Chondrocyte (in vitro differentiated cells): ENCODE data around the gene ACVR2A. TPM values are rescaled to one million over a fixed set of nuclear protein-coding genes. Genes with fewer than 3 reads are reported as not detected.

Experiments used
- DNase-seq: peaks from one replicate; pipeline ENCODE4 v3.0.0; 2021; ENCODE audit warnings: mixed read lengths, low spot score
- H3K27ac Mint-ChIP-seq: one replicate; pipeline ENCODE4 v1.8.0; 2021; ENCODE audit warnings: mild to moderate bottlenecking, moderate library complexity, mixed read lengths; ENCODE audit not compliant: unreplicated experiment
- H3K27me3 Mint-ChIP-seq: 2 replicates; pipeline ENCODE4 v1.8.0; 2021; ENCODE audit warnings: low read depth, mixed read lengths
- H3K36me3 Mint-ChIP-seq: 2 replicates; pipeline ENCODE4 v1.8.0; 2021; ENCODE audit warnings: low read depth, mixed read lengths
- H3K4me1 Mint-ChIP-seq: 2 replicates; pipeline ENCODE4 v1.8.0; 2021; ENCODE audit warnings: low read depth, mild to moderate bottlenecking, mixed read lengths
- H3K4me3 Mint-ChIP-seq: one replicate; pipeline ENCODE4 v1.8.0; 2021; ENCODE audit warnings: mild to moderate bottlenecking, moderate library complexity, mixed read lengths; ENCODE audit not compliant: unreplicated experiment
- H3K9me3 Mint-ChIP-seq: 2 replicates; pipeline ENCODE4 v1.8.0; 2021; ENCODE audit warnings: low read depth, mixed read lengths
- CTCF ChIP-seq: fragments of 200-600 bp; sonication (generic); IDR thresholded peaks from 2 replicates; pipeline ENCODE4 v1.5.0; 2021; ENCODE audit warnings: antibody characterized with exemption, mild to moderate bottlenecking, moderate library complexity
- total RNA-seq: library from RNA; stranded (reverse); gene quantifications from 3 replicates; pipeline ENCODE4 v1.2.1, GENCODE V29; 2021

Gene ACVR2A
- total RNA-seq, 1 donor from 2014 or later, result 12.3 TPM

- Mint-ChIP-seq H3K27ac (peak overlapping the region; percentile 34), H3K36me3 (no peaks in the 10 kb centered on the region), H3K4me1 (peaks cover 48% of the 10 kb centered on the region), H3K27me3 (no peaks in the 10 kb centered on the region), H3K9me3 (no peaks in the 10 kb centered on the region), H3K4me3 (peak overlapping the region; percentile 98)
- no peak for TF ChIP-seq CTCF
- DNase-seq, result no peak
Measured at GRCh38 chr2:147846412-147847081, 1.7 kb downstream of the ACVR2A start.

GRCh38 chr2:147847746-147848391 lies 3.0 kb downstream of the ACVR2A start:
- H3K4me1 Mint-ChIP-seq, result peaks cover 44% of the 10 kb centered on the region
- H3K36me3 Mint-ChIP-seq, result no peaks in the 10 kb centered on the region
- no peak for DNase-seq
- no peak overlapping the region for H3K4me3 Mint-ChIP-seq
- TF ChIP-seq CTCF, result no peak
- no peaks in the 10 kb centered on the region for H3K27me3 Mint-ChIP-seq
- no peaks in the 10 kb centered on the region for H3K9me3 Mint-ChIP-seq
- peak overlapping the region; percentile 10 for H3K27ac Mint-ChIP-seq

- DNase-seq, result no peak
- TF ChIP-seq CTCF, result no peak
- Mint-ChIP-seq H3K4me3 (no peak overlapping the region), H3K4me1 (peaks cover 31% of the 10 kb centered on the region), H3K27ac (no peak overlapping the region), H3K9me3 (no peaks in the 10 kb centered on the region), H3K27me3 (no peaks in the 10 kb centered on the region), H3K36me3 (no peaks in the 10 kb centered on the region)
Measured at GRCh38 chr2:147850838-147851237, 6.0 kb downstream of the ACVR2A start.

GRCh38 chr2:147851244-147851930 lies 6.6 kb downstream of the ACVR2A start:
- no peak overlapping the region for H3K27ac Mint-ChIP-seq
- no peak for DNase-seq
- H3K4me3 Mint-ChIP-seq, result no peak overlapping the region
- peaks cover 26% of the 10 kb centered on the region for H3K4me1 Mint-ChIP-seq
- no peaks in the 10 kb centered on the region for H3K9me3 Mint-ChIP-seq
- no peak for TF ChIP-seq CTCF
- no peaks in the 10 kb centered on the region for H3K36me3 Mint-ChIP-seq
- no peaks in the 10 kb centered on the region for H3K27me3 Mint-ChIP-seq

GRCh38 chr2:147854557-147855134 lies 9.8 kb downstream of the ACVR2A start:
- no peaks in the 10 kb centered on the region for H3K27me3 Mint-ChIP-seq
- H3K4me3 Mint-ChIP-seq, result no peak overlapping the region
- no peaks in the 10 kb centered on the region for H3K36me3 Mint-ChIP-seq
- no peak for TF ChIP-seq CTCF
- DNase-seq, result no peak
- H3K4me1 Mint-ChIP-seq, result peaks cover 13% of the 10 kb centered on the region
- H3K27ac Mint-ChIP-seq, result no peak overlapping the region
- H3K9me3 Mint-ChIP-seq, result no peaks in the 10 kb centered on the region
